K562 (cell line): ENCODE measurements around the gene RAB3GAP2. TPM values are rescaled to one million over a fixed set of nuclear protein-coding genes. Genes with fewer than 3 reads are reported as not detected.

ENCODE experiments used
- ATAC-seq: fragments of 200-7000 bp; cut with Tn5 transposase; 3 replicates; pipeline ENCODE4 v1.9.1; 2020; ENCODE audit warnings: moderate library complexity
- Bru-seq: library from RNA; stranded (reverse); fragments of 400-500 nt; gene quantifications from one replicate; lab custom pipeline; 2021; lab: Mats Ljungman, UMichigan
- BruChase-seq, 2 experiments: library from RNA; stranded (reverse); fragments of 400-500 nt; gene quantifications; one replicate each; lab custom pipeline; 2021; lab: Mats Ljungman, UMichigan
- BruUV-seq: library from RNA; stranded (reverse); fragments of 400-500 nt; replicated peaks from 2 replicates; lab custom pipeline; 2021; lab: Mats Ljungman, UMichigan
- CTCF ChIA-PET: fragments of 300-600 bp; formaldehyde crosslinking; extraction: SDS; loops from one replicate; lab custom pipeline; 2021; ENCODE audit warnings: low intra/inter-chr PET ratio; lab: Yijun Ruan, JAX
- POLR2A ChIA-PET: fragments of 300-600, 350-650 bp; sonication (Branson Sonifier 250); formaldehyde crosslinking; extraction: SDS; loops from one replicate; lab custom pipeline; 2021; ENCODE audit warnings: antibody characterized with exemption, inconsistent platforms; lab: Yijun Ruan, JAX
- DNase-seq, 4 experiments: peaks; one replicate each; pipeline versions ENCODE4 v3.0.0 to v3.0.0-alpha.2; 2011 to 2018; ENCODE audit warnings: low spot score in 3 of 4, mixed read lengths in 3 of 4; ENCODE audit errors: extremely low read depth in 1 of 4
- FAIRE-seq: peaks from 2 replicates; lab custom pipeline; 2011; peaks lifted over from hg19 to GRCh38; lab: Jason Lieb, UNC
- H2AFZ ChIP-seq: 2 replicates; pipeline ENCODE4 v1.6.0; 2011; ENCODE audit warnings: low read depth, low read length, control low read depth, inconsistent platforms
- H3K27ac ChIP-seq: fragments of 200-600 bp; 3 replicates; pipeline ENCODE4 v1.8.0; 2011; ENCODE audit warnings: low read depth, mild to moderate bottlenecking, control low read depth, inconsistent platforms, low read length, moderate library complexity, mixed read lengths; ENCODE audit errors: extremely low read depth
- H3K27me3 ChIP-seq, 2 experiments: fragments of 300-600 bp in 1 of 2; 2 replicates in 1 of 2; 3 replicates in 1 of 2; pipeline versions ENCODE4 v1.6.0 to v1.8.0; 2011; ENCODE audit warnings: inconsistent platforms in 2 of 2, low read length in 2 of 2, mild to moderate bottlenecking in 1 of 2, mixed read lengths in 1 of 2, moderate library complexity in 1 of 2; ENCODE audit not compliant: control insufficient read depth in 2 of 2, insufficient read depth in 2 of 2
- H3K36me3 ChIP-seq: fragments of 300-600 bp; 3 replicates; pipeline ENCODE4 v1.8.0; 2011; ENCODE audit warnings: mild to moderate bottlenecking, low read length, inconsistent platforms; ENCODE audit not compliant: control insufficient read depth, insufficient read depth
- H3K4me1 ChIP-seq, 2 experiments: fragments of 200-600 bp in 1 of 2; replicated peaks in 1 of 2; 2 replicates in 1 of 2; 3 replicates in 1 of 2; pipeline versions ENCODE4 v1.5.1 to v1.8.0; 2011; ENCODE audit warnings: inconsistent platforms in 2 of 2, low read length in 2 of 2, mild to moderate bottlenecking in 1 of 2, mixed read lengths in 1 of 2, moderate library complexity in 1 of 2; ENCODE audit not compliant: control insufficient read depth in 2 of 2, insufficient read depth in 2 of 2
- H3K4me2 ChIP-seq: 2 replicates; pipeline ENCODE4 v1.6.1; 2011; ENCODE audit warnings: low read length, control low read depth, inconsistent platforms, mixed read lengths; ENCODE audit not compliant: insufficient read depth
- H3K4me3 ChIP-seq: fragments of 200-600 bp; sonication (generic), shearing (Covaris generic); 2 replicates; pipeline ENCODE4 v1.5.1; 2016; ENCODE audit warnings: control low read depth, inconsistent platforms
- H3K79me2 ChIP-seq: fragments of 200-600 bp; 3 replicates; pipeline ENCODE4 v1.8.0; 2011; ENCODE audit warnings: low read length, inconsistent platforms; ENCODE audit not compliant: control insufficient read depth, insufficient read depth
- H3K9ac ChIP-seq, 2 experiments: 2 replicates each; pipeline versions ENCODE4 v1.6.0 to v1.6.1; 2011; ENCODE audit warnings: low read depth in 2 of 2, low read length in 2 of 2, control low read depth in 1 of 2, inconsistent platforms in 1 of 2, mild to moderate bottlenecking in 1 of 2, mixed read lengths in 1 of 2; ENCODE audit not compliant: insufficient read depth in 1 of 2
- H3K9me1 ChIP-seq: one replicate; pipeline ENCODE4 v1.6.0; 2011; ENCODE audit warnings: inconsistent platforms, mild to moderate bottlenecking, low read length, moderate library complexity; ENCODE audit not compliant: control insufficient read depth, insufficient read depth
- H3K9me3 ChIP-seq: replicated peaks from 2 replicates; pipeline ENCODE4 v1.5.1; 2011; ENCODE audit warnings: low read depth, low read length, inconsistent platforms; ENCODE audit not compliant: control insufficient read depth, insufficient read depth
- H4K20me1 ChIP-seq: replicated peaks from 2 replicates; pipeline ENCODE4 v1.6.1; 2011; ENCODE audit warnings: low read length, inconsistent platforms, mixed read lengths; ENCODE audit not compliant: control insufficient read depth, insufficient read depth
- ARID2 ChIP-seq: fragments of 450-650 bp; IDR thresholded peaks from 2 replicates; pipeline ENCODE4 v1.6.1; 2017; ENCODE audit warnings: antibody characterized with exemption, mild to moderate bottlenecking
- CEBPG ChIP-seq, 3 experiments: fragments of 200-800 bp in 1 of 3; sonication (Bioruptor generic) in 1 of 3; sonication (generic) in 1 of 3; formaldehyde crosslinking in 1 of 3; IDR thresholded peaks in 2 of 3; conservative IDR thresholded peaks in 1 of 3; 2 replicates each; pipeline versions ENCODE4 v1.6.1 to v1.8.0; 2016 to 2022; ENCODE audit warnings: missing compliant biosample characterization in 2 of 3, missing genetic modification characterization in 2 of 3, mild to moderate bottlenecking in 1 of 3, missing genetic modification reagents in 1 of 3
- CREBBP ChIP-seq: IDR thresholded peaks from one replicate; pipeline ENCODE4 v1.6.1; 2012; ENCODE audit warnings: low read depth, mild to moderate bottlenecking, control low read depth, inconsistent platforms, low read length
- RB1 ChIP-seq: fragments of 450-650 bp; IDR thresholded peaks from 2 replicates; pipeline ENCODE4 v1.6.1; 2017; ENCODE audit warnings: low read depth, mild to moderate bottlenecking
- RBM39 ChIP-seq: fragments of 200-400 bp; formaldehyde crosslinking; optimal IDR thresholded peaks from 2 replicates; pipeline ENCODE3; 2018; ENCODE audit warnings: low read depth, low read length
- ZFP1 ChIP-seq: fragments of 450-650 bp; formaldehyde crosslinking; IDR thresholded peaks from 2 replicates; pipeline ENCODE4 v1.4.0; 2020; ENCODE audit warnings: mild to moderate bottlenecking, mixed read lengths
- WGBS: fragments of 100-300 bp; shearing (Covaris generic); methylation state at CpG from one replicate; pipeline ENCODE4 v1.1.6; 2016; ENCODE audit warnings: low coverage, mixed read lengths; ENCODE audit not compliant: insufficient coverage; ENCODE audit errors: missing lambda C conversion rate; 5-methylcytosine and 5-hydroxymethylcytosine counted together
- in situ Hi-C: fragments of 300-500 bp; cut with MboI; formaldehyde crosslinking; loops from 4 replicates; pipeline ENCODE4 v1.15.0; 2018; ENCODE audit warnings: inconsistent platforms, mixed read lengths
- intact Hi-C: fragments of 100-400 bp; cut with micrococcal nuclease; formaldehyde crosslinking; loops from 2 replicates; pipeline ENCODE4 v1.14.2; 2022
- long read RNA-seq, 3 experiments: library from polyadenylated mRNA in 2 of 3; library from RNA in 1 of 3; unstranded in 2 of 3; stranded (forward) in 1 of 3; transcript quantifications; one replicate each; pipeline ENCODE4 v2.0.0, GENCODE V29; 2019 to 2022
- polyA minus RNA-seq, 3 experiments: library from RNA; depleted of rRNA, polyadenylated mRNA; stranded (reverse); fragments of >200 nt; gene quantifications; 2 replicates each; pipeline ENCODE4 v1.2.3, GENCODE V29; 2011
- polyA plus RNA-seq, 8 experiments: library from polyadenylated mRNA; depleted of rRNA in 4 of 8; stranded (reverse) in 5 of 8; unstranded in 3 of 8; fragments of >200 nt; fragmentation: Nextera tagmentation in 2 of 8; fragmentation: Illumina TruSeq in 1 of 8; extraction: Ambion mirVana in 2 of 8; extraction: Trizol in 1 of 8; gene quantifications; 2 replicates each; pipeline versions ENCODE4 v1.2.1 to v1.2.3, GENCODE V29; 2011 to 2014; ENCODE audit warnings: inconsistent platforms in 1 of 8, missing spikeins in 1 of 8
- total RNA-seq, 7 experiments: library from RNA; depleted of rRNA in 6 of 7; stranded (reverse); fragments of >200 nt in 6 of 7; fragmentation: Illumina TruSeq in 2 of 7; extraction: Trizol in 2 of 7; gene quantifications; 2 replicates each; pipeline versions ENCODE4 v1.2.1 to v1.2.3, GENCODE V29; 2011 to 2021; ENCODE audit warnings: low replicate concordance in 1 of 7
- TF ChIP-seq, protein P1 (sequence below): fragments of 150-350 bp; conservative IDR thresholded peaks from 2 replicates; pipeline ENCODE4 v1.6.1; 2014; ENCODE audit warnings: low read length

RAB3GAP2 gene, protein sequence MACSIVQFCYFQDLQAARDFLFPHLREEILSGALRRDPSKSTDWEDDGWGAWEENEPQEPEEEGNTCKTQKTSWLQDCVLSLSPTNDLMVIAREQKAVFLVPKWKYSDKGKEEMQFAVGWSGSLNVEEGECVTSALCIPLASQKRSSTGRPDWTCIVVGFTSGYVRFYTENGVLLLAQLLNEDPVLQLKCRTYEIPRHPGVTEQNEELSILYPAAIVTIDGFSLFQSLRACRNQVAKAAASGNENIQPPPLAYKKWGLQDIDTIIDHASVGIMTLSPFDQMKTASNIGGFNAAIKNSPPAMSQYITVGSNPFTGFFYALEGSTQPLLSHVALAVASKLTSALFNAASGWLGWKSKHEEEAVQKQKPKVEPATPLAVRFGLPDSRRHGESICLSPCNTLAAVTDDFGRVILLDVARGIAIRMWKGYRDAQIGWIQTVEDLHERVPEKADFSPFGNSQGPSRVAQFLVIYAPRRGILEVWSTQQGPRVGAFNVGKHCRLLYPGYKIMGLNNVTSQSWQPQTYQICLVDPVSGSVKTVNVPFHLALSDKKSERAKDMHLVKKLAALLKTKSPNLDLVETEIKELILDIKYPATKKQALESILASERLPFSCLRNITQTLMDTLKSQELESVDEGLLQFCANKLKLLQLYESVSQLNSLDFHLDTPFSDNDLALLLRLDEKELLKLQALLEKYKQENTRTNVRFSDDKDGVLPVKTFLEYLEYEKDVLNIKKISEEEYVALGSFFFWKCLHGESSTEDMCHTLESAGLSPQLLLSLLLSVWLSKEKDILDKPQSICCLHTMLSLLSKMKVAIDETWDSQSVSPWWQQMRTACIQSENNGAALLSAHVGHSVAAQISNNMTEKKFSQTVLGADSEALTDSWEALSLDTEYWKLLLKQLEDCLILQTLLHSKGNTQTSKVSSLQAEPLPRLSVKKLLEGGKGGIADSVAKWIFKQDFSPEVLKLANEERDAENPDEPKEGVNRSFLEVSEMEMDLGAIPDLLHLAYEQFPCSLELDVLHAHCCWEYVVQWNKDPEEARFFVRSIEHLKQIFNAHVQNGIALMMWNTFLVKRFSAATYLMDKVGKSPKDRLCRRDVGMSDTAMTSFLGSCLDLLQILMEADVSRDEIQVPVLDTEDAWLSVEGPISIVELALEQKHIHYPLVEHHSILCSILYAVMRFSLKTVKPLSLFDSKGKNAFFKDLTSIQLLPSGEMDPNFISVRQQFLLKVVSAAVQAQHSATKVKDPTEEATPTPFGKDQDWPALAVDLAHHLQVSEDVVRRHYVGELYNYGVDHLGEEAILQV (N-terminal part only)
- total RNA-seq (2011; cell fraction: chromatin; rRNA removed; ENCODE audit: low replicate concordance), result 61.7 and 148 TPM in 2 replicates
- 21.7 and 33.6 TPM in 2 replicates for total RNA-seq (2011; cell fraction: nucleolus; rRNA removed)
- total RNA-seq (2011; cell fraction: nucleoplasm; rRNA removed), result 48.9 and 50.8 TPM in 2 replicates
- total RNA-seq (2014; rRNA removed), result 21.1 and 21.4 TPM in 2 replicates
- 39.5 and 40.1 TPM in 2 replicates for total RNA-seq (2014; rRNA removed; fragmentation: Illumina TruSeq; extraction: Trizol)
- total RNA-seq (2015; rRNA removed; fragmentation: Illumina TruSeq; extraction: Trizol), result 30.3 and 33.2 TPM in 2 replicates
- total RNA-seq (2021), result 48.7 and 50.0 TPM in 2 replicates
- 46.1 and 69.1 TPM in 2 replicates for polyA plus RNA-seq (2011; rRNA removed)
- polyA plus RNA-seq (2011; cell fraction: cytosol; rRNA removed), result 21.1 and 29.2 TPM in 2 replicates
- polyA plus RNA-seq (2011; cell fraction: nucleus; rRNA removed), result 49.6 and 50.5 TPM in 2 replicates
- polyA plus RNA-seq (2012), result 25.3 and 31.0 TPM in 2 replicates
- 28.1 and 32.2 TPM in 2 replicates for polyA plus RNA-seq (2014; fragmentation: Illumina TruSeq; extraction: Trizol)
- polyA plus RNA-seq (2014; fragmentation: Nextera tagmentation; extraction: Ambion mirVana), result 10 to 100 TPM; 14.1 to 17.2 TPM
- polyA plus RNA-seq (2014; rRNA removed), result 19.1 and 23.2 TPM in 2 replicates
- 224 and 294 TPM in 2 replicates for polyA minus RNA-seq (2011; rRNA and poly(A)+ RNA removed)
- 23.4 and 60.6 TPM in 2 replicates for polyA minus RNA-seq (2011; cell fraction: cytosol; rRNA and poly(A)+ RNA removed)
- 26.7 and 41.5 TPM in 2 replicates for polyA minus RNA-seq (2011; cell fraction: nucleus; rRNA and poly(A)+ RNA removed)
- Bru-seq, nascent RNA, result percentile 88 among the genes with signal in this experiment
- percentile 89 among the genes with signal in this experiment for BruChase-seq, experiment 1, labeled RNA remaining after a 2-hour chase
- BruChase-seq, experiment 2, labeled RNA remaining after a 6-hour chase, result percentile 89 among the genes with signal in this experiment
- long read RNA-seq, experiment 1, partial matches to known transcripts, result 29 of 99 reads
- long read RNA-seq, experiment 1, other reads (novel, unspliced or antisense), result 68 of 99 reads
- long read RNA-seq, experiment 2, partial matches to known transcripts, result 2 of 24 reads
- long read RNA-seq, experiment 2, other reads (novel, unspliced or antisense), result 21 of 24 reads
- long read RNA-seq, experiment 3, partial matches to known transcripts, result 6 of 13 reads
- long read RNA-seq, experiment 3, other reads (novel, unspliced or antisense), result 5 of 13 reads

DNA sequence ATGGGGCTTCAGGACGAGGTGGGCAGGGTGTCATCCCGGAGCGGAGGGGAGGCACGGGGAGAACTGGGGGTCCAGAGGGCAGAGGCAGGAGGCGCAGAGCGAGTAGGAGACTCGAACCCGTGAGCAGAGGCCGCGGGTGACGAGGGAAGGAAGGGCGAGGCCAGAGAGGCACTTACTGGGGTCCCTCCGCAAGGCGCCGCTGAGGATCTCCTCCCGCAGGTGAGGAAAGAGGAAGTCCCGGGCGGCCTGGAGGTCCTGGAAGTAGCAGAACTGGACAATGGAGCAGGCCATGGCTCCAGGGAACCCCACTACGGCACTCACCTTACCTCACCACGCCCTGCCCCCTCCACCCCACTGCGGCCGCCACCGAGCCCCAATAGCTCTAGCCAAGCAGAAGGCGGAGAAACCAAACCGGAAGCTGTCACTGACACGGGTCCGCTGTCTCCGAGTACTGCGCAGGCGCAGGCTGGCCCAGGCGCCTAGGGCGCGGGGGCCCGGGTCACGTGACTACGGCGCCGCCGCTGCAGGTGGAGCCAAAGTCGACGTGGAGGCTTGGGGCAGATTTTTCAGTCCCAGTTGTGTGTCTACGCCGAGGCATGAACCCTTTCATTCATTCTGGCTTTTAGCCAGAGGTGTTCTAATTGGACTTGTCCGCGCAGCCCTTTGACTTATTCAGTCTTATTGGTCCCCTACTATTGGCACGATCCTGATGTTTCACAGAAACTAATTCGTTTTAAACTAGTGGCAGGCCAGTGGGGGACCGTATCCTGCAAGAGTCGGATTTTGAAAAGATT, at the start of gene RAB3GAP2:
Gene RAB3GAP2 (minus strand): TSS at position 407 of the 794 bp plus-strand sequence. CDS start 116 bp downstream, at position 291.
- Histone ChIP-seq H3K36me3 (peaks cover 31% of the 10 kb centered on the region), H3K9ac (peak within 1 kb of the TSS; percentile 97 to 98), H2AFZ (peak within 1 kb of the TSS; percentile 99), H3K27me3 (no peaks in the 10 kb centered on the region), H3K79me2 (peaks cover 47% of the 10 kb centered on the region), H4K20me1 (no peaks in the 10 kb centered on the region), H3K4me3 (peak within 1 kb of the TSS; percentile 83), H3K9me1 (no peaks in the 10 kb centered on the region), H3K9me3 (no peaks in the 10 kb centered on the region), H3K27ac (peak within 1 kb of the TSS; percentile 91), H3K4me1 (peaks cover 10 to 28% of the 10 kb centered on the region in 2 experiments; a peak in 4 of 5 replicates), H3K4me2 (peak within 1 kb of the TSS; percentile 94)
- ATAC-seq, result peak; percentile 93
- POLR2A ChIA-PET, result interaction anchor here (0.6 to 1.2 kb wide), 7 partner anchors 12 to 308 kb away, joined by 3 to 4 read pairs (median 3); no protein-coding TSS in a partner anchor
- under 1% methylated on average over 42 of the region's 49 CpGs for WGBS
- peak; percentile 93 for FAIRE-seq
- CTCF ChIA-PET, result no interaction called here
- BruUV-seq, result no TSS peak
- intact Hi-C loops, result loop anchor here (2.0 kb wide), 1 partner anchor 53 kb away; no protein-coding TSS in a partner anchor
- in situ Hi-C loops, result no loop called here
- peak; percentile 100 for DNase-seq
- TF ChIP-seq RBM39 (no peak), CEBPG (CRISPR knock-in tag; IDR thresholded peaks at IDR 0.05) (no peak), CEBPG (tag; conservative IDR thresholded peaks at IDR 0.05 in 1 of 2, IDR thresholded peaks at IDR 0.05 in 1 of 2) (no peak; a peak in 1 of 4 replicates), RB1 (peak; percentile 70; the same call in 1 of the 2 replicates), ARID2 (0 out of 2 replicates have a peak, but pooled peaks have one; percentile 16), ZFP1 (no peak), CREBBP (no peak)
- TF ChIP-seq, protein P1, sequence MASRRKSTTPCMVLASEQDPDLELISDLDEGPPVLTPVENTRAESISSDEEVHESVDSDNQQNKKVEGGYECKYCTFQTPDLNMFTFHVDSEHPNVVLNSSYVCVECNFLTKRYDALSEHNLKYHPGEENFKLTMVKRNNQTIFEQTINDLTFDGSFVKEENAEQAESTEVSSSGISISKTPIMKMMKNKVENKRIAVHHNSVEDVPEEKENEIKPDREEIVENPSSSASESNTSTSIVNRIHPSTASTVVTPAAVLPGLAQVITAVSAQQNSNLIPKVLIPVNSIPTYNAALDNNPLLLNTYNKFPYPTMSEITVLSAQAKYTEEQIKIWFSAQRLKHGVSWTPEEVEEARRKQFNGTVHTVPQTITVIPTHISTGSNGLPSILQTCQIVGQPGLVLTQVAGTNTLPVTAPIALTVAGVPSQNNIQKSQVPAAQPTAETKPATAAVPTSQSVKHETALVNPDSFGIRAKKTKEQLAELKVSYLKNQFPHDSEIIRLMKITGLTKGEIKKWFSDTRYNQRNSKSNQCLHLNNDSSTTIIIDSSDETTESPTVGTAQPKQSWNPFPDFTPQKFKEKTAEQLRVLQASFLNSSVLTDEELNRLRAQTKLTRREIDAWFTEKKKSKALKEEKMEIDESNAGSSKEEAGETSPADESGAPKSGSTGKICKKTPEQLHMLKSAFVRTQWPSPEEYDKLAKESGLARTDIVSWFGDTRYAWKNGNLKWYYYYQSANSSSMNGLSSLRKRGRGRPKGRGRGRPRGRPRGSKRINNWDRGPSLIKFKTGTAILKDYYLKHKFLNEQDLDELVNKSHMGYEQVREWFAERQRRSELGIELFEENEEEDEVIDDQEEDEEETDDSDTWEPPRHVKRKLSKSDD, result peak; percentile 19; the same call in 1 of the 2 replicates
